ENCODE measurements around the gene GNAO1. TPM values are rescaled to one million over a fixed set of nuclear protein-coding genes. Genes with fewer than 3 reads are reported as not detected.

GNAO1 gene
- polyA plus RNA-seq, 1 donor (not counting 4 experiments of a cell fraction or from before 2014, with no cell fraction given), result 0.13 TPM

- peaks cover 5% of the 10 kb centered on the region for H3K4me1 ChIP-seq (ENCODE audit: control insufficient read depth, extremely low read depth, insufficient read depth, low read length)
- DNase-seq (ENCODE audit: low read depth, low spot score), result no peak
- dilution Hi-C loops (cut with MboI; ENCODE audit: extremely low pct_ligation_motif_present, low sequenced_read_pairs), result no loop called here
Observed at GRCh38 chr16:56202036-56202435, 10.7 kb downstream of the GNAO1 start.

GRCh38 chr16:56203052-56203451 lies 11.8 kb downstream of the GNAO1 start:
- no peaks in the 10 kb centered on the region for H3K79me2 ChIP-seq (ENCODE audit: control insufficient read depth, insufficient read depth, low read length)

More at GRCh38 chr16:56202036-56202435, 10.7 kb downstream of the GNAO1 start:
- Histone ChIP-seq H3K4me3 (ENCODE audit: control insufficient read depth in 2 of 3, extremely low read depth in 1 of 3, insufficient read depth in 2 of 3, low read depth in 1 of 3, low read length in 3 of 3) (no peak overlapping the region), H3K36me3 (ENCODE audit: control insufficient read depth in 2 of 2, extremely low read depth in 1 of 2, insufficient read depth in 2 of 2, low read length in 2 of 2) (no peaks in the 10 kb centered on the region), H4K20me1 (ENCODE audit: control insufficient read depth, extremely low read depth, insufficient read depth, low read length) (no peaks in the 10 kb centered on the region), H3K9ac (ENCODE audit: control insufficient read depth, extremely low read depth, insufficient read depth, low read length) (no peak overlapping the region), H3K9me3 (ENCODE audit: control insufficient read depth, low read depth, low read length) (no peaks in the 10 kb centered on the region), H2AFZ (ENCODE audit: control insufficient read depth, low read length) (no peak overlapping the region), H3K27me3 (ENCODE audit: control insufficient read depth, extremely low read depth, insufficient read depth, low read length) (no peaks in the 10 kb centered on the region), H3K9me1 (ENCODE audit: control insufficient read depth, extremely low read depth, insufficient read depth, low read length) (no peaks in the 10 kb centered on the region), H3K27ac (ENCODE audit: control insufficient read depth, insufficient read depth, low read length) (no peak overlapping the region), H3K79me2 (ENCODE audit: control insufficient read depth, insufficient read depth, low read length) (no peaks in the 10 kb centered on the region), H3K4me2 (ENCODE audit: control insufficient read depth, extremely low read depth, insufficient read depth, low read depth, low read length) (no peak overlapping the region)
- TF ChIP-seq CTCF (optimal IDR thresholded peaks at IDR 0.05 in 1 of 3, IDR thresholded peaks at IDR 0.05 in 1 of 3, conservative IDR thresholded peaks at IDR 0.05 in 1 of 3; ENCODE audit: extremely low read depth in 1 of 3, insufficient read depth in 2 of 3, low read length in 3 of 3), result no peak
- TF ChIP-seq EZH2 (IDR thresholded peaks at IDR 0.05; ENCODE audit: low read length), result no peak
- FAIRE-seq, result no peak

More at GRCh38 chr16:56203052-56203451, 11.8 kb downstream of the GNAO1 start:
- H3K9me1 ChIP-seq (ENCODE audit: control insufficient read depth, extremely low read depth, insufficient read depth, low read length), result no peaks in the 10 kb centered on the region
- no peaks in the 10 kb centered on the region for H3K27me3 ChIP-seq (ENCODE audit: control insufficient read depth, extremely low read depth, insufficient read depth, low read length)
- no peaks in the 10 kb centered on the region for H3K36me3 ChIP-seq (ENCODE audit: control insufficient read depth in 2 of 2, extremely low read depth in 1 of 2, insufficient read depth in 2 of 2, low read length in 2 of 2)
- no peak for TF ChIP-seq EZH2 (IDR thresholded peaks at IDR 0.05; ENCODE audit: low read length)
- peak; percentile 26 to 58 (median 57) for TF ChIP-seq CTCF (optimal IDR thresholded peaks at IDR 0.05 in 1 of 3, IDR thresholded peaks at IDR 0.05 in 1 of 3, conservative IDR thresholded peaks at IDR 0.05 in 1 of 3; ENCODE audit: extremely low read depth in 1 of 3, insufficient read depth in 2 of 3, low read length in 3 of 3)
- H2AFZ ChIP-seq (ENCODE audit: control insufficient read depth, low read length), result no peak overlapping the region
- DNase-seq (ENCODE audit: low read depth, low spot score), result no peak
- dilution Hi-C loops (cut with MboI; ENCODE audit: extremely low pct_ligation_motif_present, low sequenced_read_pairs), result no loop called here
- H3K4me3 ChIP-seq (ENCODE audit: control insufficient read depth in 2 of 3, extremely low read depth in 1 of 3, insufficient read depth in 2 of 3, low read depth in 1 of 3, low read length in 3 of 3), result no peak overlapping the region
- no peaks in the 10 kb centered on the region for H3K9me3 ChIP-seq (ENCODE audit: control insufficient read depth, low read depth, low read length)
- H3K4me1 ChIP-seq (ENCODE audit: control insufficient read depth, extremely low read depth, insufficient read depth, low read length), result peaks cover 5% of the 10 kb centered on the region
- H4K20me1 ChIP-seq (ENCODE audit: control insufficient read depth, extremely low read depth, insufficient read depth, low read length), result no peaks in the 10 kb centered on the region
- H3K4me2 ChIP-seq (ENCODE audit: control insufficient read depth, extremely low read depth, insufficient read depth, low read depth, low read length), result no peak overlapping the region
- no peak for FAIRE-seq
- no peak overlapping the region for H3K27ac ChIP-seq (ENCODE audit: control insufficient read depth, insufficient read depth, low read length)
- H3K9ac ChIP-seq (ENCODE audit: control insufficient read depth, extremely low read depth, insufficient read depth, low read length), result no peak overlapping the region

All from keratinocyte (primary cell).